Measurements from ENCODE around the gene ARHGEF28.

ARHGEF28 gene

DNA sequence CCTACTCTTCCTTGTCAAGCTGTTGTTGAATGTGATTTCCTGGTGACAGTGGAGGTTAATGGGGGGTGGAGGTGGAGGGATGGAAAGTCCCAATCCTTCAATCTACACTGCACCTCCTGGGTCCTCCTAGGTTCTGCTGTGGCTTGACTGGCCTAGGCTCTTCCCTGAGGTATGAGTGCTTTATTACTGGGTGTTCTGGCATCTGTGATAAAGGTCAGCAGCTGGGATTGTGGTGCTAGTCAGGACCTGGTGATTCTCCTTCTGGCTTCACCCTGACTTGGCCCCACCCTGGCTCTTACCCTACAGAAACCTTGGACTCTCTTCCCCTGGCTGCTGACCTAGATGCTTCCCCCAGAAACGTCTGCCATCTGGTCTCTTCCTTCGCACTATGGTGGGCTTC is 194.3 kb downstream of the ARHGEF28 start:
- in situ Hi-C loops (cut with MboI; ENCODE audit: low sequenced_read_pairs, unreplicated experiment): no loop called here
- TF ChIP-seq, protein P1, sequence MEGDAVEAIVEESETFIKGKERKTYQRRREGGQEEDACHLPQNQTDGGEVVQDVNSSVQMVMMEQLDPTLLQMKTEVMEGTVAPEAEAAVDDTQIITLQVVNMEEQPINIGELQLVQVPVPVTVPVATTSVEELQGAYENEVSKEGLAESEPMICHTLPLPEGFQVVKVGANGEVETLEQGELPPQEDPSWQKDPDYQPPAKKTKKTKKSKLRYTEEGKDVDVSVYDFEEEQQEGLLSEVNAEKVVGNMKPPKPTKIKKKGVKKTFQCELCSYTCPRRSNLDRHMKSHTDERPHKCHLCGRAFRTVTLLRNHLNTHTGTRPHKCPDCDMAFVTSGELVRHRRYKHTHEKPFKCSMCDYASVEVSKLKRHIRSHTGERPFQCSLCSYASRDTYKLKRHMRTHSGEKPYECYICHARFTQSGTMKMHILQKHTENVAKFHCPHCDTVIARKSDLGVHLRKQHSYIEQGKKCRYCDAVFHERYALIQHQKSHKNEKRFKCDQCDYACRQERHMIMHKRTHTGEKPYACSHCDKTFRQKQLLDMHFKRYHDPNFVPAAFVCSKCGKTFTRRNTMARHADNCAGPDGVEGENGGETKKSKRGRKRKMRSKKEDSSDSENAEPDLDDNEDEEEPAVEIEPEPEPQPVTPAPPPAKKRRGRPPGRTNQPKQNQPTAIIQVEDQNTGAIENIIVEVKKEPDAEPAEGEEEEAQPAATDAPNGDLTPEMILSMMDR (IDR thresholded peaks at IDR 0.05; ENCODE audit: borderline replicate concordance, control extremely low read depth, extremely low read depth, insufficient read depth, missing control alignments): no peak
- DNase-seq (ENCODE audit: low spot score): no peak

DNA sequence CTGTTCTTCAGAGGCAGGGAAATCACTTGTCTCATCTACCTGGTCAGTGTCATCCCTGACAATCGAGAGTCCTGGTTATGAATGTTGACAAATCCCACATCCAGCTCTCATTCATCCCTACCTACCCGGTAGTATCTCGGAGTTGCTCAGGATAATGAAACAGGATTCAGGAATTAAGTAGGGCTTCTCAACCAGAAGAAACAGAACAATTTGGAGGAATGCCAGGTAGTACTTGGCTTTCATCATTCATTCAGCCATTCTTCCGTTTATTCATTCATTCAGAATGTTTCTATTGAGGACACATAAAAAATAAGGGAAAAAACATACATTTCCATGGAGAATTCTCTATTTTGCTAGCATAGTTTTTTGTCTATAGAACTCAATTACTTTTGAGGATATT is 195.0 kb downstream of the ARHGEF28 start:
- TF ChIP-seq, protein P1 (IDR thresholded peaks at IDR 0.05; ENCODE audit: borderline replicate concordance, control extremely low read depth, extremely low read depth, insufficient read depth, missing control alignments): no peak
- in situ Hi-C loops (cut with MboI; ENCODE audit: low sequenced_read_pairs, unreplicated experiment): no loop called here
- no peak for DNase-seq (ENCODE audit: low spot score)

DNA sequence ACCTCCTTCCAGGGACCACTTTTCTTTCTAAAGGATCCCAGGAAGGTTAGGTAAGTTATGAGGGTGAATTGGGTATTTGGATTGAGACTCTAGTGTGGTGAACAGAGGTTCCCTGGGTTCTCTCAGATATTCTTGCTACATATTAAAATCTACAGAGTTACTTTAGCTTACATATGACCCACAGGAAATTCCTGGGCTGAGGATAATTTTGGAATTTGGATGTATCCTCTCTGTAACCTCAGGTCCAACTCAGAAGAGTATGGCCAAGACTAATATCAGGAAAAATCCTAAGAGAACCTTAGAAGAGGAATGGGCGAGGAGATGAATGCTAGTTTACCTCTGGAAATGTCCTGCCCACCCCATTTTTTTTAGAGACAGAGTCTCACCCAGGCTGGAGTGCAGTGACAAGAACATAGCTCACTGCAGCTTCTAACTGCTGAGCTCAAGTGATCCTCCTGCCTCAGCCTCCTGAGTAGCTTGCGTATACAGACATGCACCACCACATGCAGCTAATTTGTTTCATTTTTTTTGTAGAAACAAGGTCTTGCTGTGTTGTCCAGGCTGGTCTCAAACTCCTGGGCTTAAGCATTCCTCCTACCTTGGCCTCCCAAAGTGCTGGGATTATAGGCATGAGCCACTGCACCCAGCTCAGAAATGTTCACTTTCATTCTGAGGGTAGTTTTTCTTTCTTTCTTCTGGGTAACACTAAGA is 196.4 kb downstream of the ARHGEF28 start:
- no peak for DNase-seq (ENCODE audit: low spot score)
- TF ChIP-seq, protein P1 (IDR thresholded peaks at IDR 0.05; ENCODE audit: borderline replicate concordance, control extremely low read depth, extremely low read depth, insufficient read depth, missing control alignments): no peak

DNA sequence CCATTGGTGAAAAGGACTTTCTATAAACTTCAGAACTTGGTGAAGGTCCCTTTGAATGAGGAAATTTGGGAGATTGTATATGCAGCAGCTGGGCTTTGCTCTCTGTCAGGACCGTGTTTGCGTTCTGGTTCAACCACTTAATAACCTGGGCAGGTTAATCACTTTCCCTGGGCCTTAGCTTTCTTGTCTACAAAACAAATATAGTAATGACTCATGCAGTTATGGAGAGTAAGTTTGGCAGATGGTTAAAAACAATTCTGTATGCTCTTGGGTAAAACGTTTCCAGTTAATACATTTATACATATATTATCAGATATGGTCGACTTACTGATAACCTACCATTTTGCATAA is 197.0 kb downstream of the ARHGEF28 start:
- no peak for DNase-seq (ENCODE audit: low spot score)
- in situ Hi-C loops (cut with MboI; ENCODE audit: low sequenced_read_pairs, unreplicated experiment): no loop called here
- TF ChIP-seq, protein P1 (IDR thresholded peaks at IDR 0.05; ENCODE audit: borderline replicate concordance, control extremely low read depth, extremely low read depth, insufficient read depth, missing control alignments): no peak

More for the DNA sequence above, 196.4 kb downstream of the ARHGEF28 start:
- in situ Hi-C loops (cut with MboI; ENCODE audit: low sequenced_read_pairs, unreplicated experiment): no loop called here

DNA sequence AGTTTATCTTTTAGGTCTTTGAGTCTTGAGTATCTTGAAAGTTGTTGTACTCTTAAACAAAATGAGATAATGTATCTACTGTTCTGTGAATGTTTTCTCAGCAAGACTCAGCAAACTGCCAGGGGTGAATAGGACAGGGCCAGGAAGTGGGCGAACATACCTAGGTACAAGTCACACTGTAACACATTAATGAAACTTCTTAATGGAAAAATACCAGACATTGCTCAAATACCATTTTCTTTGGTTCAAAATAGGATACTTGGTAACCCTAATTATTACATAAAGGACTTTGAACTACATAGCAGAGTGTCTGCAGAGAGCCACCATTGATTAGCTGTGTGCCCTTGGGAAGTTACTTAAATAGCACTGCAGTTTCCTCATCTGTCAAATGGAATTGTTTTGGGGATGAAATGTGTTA is 197.5 kb downstream of the ARHGEF28 start:
- DNase-seq (ENCODE audit: low spot score): no peak
- in situ Hi-C loops (cut with MboI; ENCODE audit: low sequenced_read_pairs, unreplicated experiment): no loop called here
- TF ChIP-seq, protein P1 (IDR thresholded peaks at IDR 0.05; ENCODE audit: borderline replicate concordance, control extremely low read depth, extremely low read depth, insufficient read depth, missing control alignments): no peak

DNA sequence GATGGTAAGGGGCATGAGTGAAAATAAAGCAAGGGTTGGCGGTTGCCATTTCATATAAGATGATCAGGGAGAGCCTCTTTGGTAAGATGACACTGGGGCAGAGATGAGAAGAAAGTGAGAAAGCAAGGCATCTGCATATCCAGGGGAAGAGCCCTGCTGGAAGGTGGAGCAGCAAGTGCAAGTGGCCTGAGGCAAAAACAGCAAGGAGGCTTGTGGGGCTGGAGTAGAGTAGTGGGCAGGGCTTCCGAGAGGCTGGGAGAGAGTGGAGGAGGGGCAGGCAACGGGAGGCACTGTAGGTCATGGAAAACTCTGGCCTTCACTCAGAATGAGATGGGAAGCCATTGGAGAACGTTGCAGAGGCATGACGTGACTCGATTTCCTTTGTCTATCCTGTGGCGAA is 199.2 kb downstream of the ARHGEF28 start:
- TF ChIP-seq, protein P1 (IDR thresholded peaks at IDR 0.05; ENCODE audit: borderline replicate concordance, control extremely low read depth, extremely low read depth, insufficient read depth, missing control alignments): no peak
- in situ Hi-C loops (cut with MboI; ENCODE audit: low sequenced_read_pairs, unreplicated experiment): no loop called here
- DNase-seq (ENCODE audit: low spot score): no peak
